Hepatocyte (in vitro differentiated cells): ENCODE measurements around the gene PPP2R5B. TPM values are rescaled to one million over a fixed set of nuclear protein-coding genes. Genes with fewer than 3 reads are reported as not detected.

Experiments
- DNase-seq: peaks from one replicate; pipeline ENCODE4 v3.0.0-alpha.2; 2016; ENCODE audit warnings: low spot score
- H2AFZ ChIP-seq: fragments of 200-600 bp; sonication (generic); 2 replicates; pipeline ENCODE4 v1.6.0; 2016; ENCODE audit warnings: antibody characterized with exemption, mild to moderate bottlenecking
- H3K27ac ChIP-seq: fragments of 200-600 bp; sonication (generic); 2 replicates; pipeline ENCODE4 v1.5.1; 2016; ENCODE audit warnings: mild to moderate bottlenecking
- H3K27me3 ChIP-seq: fragments of 200-600 bp; sonication (generic); 2 replicates; pipeline ENCODE4 v1.6.1; 2016
- H3K36me3 ChIP-seq: fragments of 200-600 bp; sonication (generic); replicated peaks from 2 replicates; pipeline ENCODE4 v1.5.1; 2016; ENCODE audit warnings: low read depth; ENCODE audit not compliant: insufficient read depth
- H3K4me1 ChIP-seq: fragments of 200-600 bp; sonication (generic); 2 replicates; pipeline ENCODE4 v1.5.1; 2016; ENCODE audit warnings: mild to moderate bottlenecking, moderate library complexity; ENCODE audit not compliant: insufficient read depth
- H3K4me2 ChIP-seq: fragments of 200-600 bp; sonication (generic); 2 replicates; pipeline ENCODE4 v1.6.0; 2016
- H3K4me3 ChIP-seq: fragments of 200-600 bp; sonication (generic); 2 replicates; pipeline ENCODE4 v1.5.1; 2016; ENCODE audit warnings: mild to moderate bottlenecking
- H3K79me2 ChIP-seq: fragments of 200-600 bp; sonication (generic); 2 replicates; pipeline ENCODE4 v1.6.0; 2017; ENCODE audit warnings: mild to moderate bottlenecking
- H3K9me2 ChIP-seq: fragments of 200-600 bp; sonication (generic); replicated peaks from 2 replicates; pipeline ENCODE4 v1.6.0; 2017; ENCODE audit warnings: mild to moderate bottlenecking; ENCODE audit not compliant: insufficient read depth
- H3K9me3 ChIP-seq: fragments of 200-600 bp; sonication (generic); 2 replicates; pipeline ENCODE4 v1.5.1; 2016; ENCODE audit warnings: low read depth, mild to moderate bottlenecking
- H4K20me1 ChIP-seq: fragments of 200-600 bp; sonication (generic); 2 replicates; pipeline ENCODE4 v1.6.0; 2016; ENCODE audit warnings: mild to moderate bottlenecking; ENCODE audit not compliant: insufficient read depth, poor library complexity, severe bottlenecking
- EZH2 ChIP-seq: fragments of 200-600 bp; sonication (generic); IDR thresholded peaks from 2 replicates; pipeline ENCODE4 v1.6.1; 2016; ENCODE audit warnings: antibody characterized with exemption, mild to moderate bottlenecking, borderline replicate concordance
- EZH2phosphoT487 ChIP-seq: fragments of 200-600 bp; sonication (generic); IDR thresholded peaks from one replicate; pipeline ENCODE4 v1.6.1; 2018; ENCODE audit warnings: antibody characterized with exemption, mild to moderate bottlenecking, low read depth, moderate library complexity; ENCODE audit not compliant: unreplicated experiment, severe bottlenecking
- whole genome bisulfite sequencing: methylation state at CpG from one replicate; pipeline ENCODE4 v1.1.6; 2016; ENCODE audit warnings: low lambda C conversion rate; ENCODE audit errors: missing lambda C conversion rate; 5-methylcytosine and 5-hydroxymethylcytosine counted together
- polyA plus RNA-seq: library from polyadenylated mRNA; unstranded; fragments of >200 nt; fragmentation: Nextera tagmentation; extraction: Ambion mirVana; gene quantifications from 2 replicates; pipeline ENCODE4 v1.2.1, GENCODE V29; 2016
- total RNA-seq: library from RNA; depleted of rRNA; stranded (reverse); fragments of >200 nt; gene quantifications from 2 replicates; pipeline ENCODE4 v1.2.3, GENCODE V29; 2014
- TF ChIP-seq, protein P1 (sequence below): fragments of 200-600 bp; sonication (generic); IDR thresholded peaks from 2 replicates; pipeline ENCODE4 v1.5.1; 2016; ENCODE audit warnings: antibody characterized with exemption, mild to moderate bottlenecking; ENCODE audit not compliant: poor library complexity

PPP2R5B gene
- total and polyA plus RNA-seq, 2 experiments from 2014 or later, result 16.9 to 19.5 TPM

DNA sequence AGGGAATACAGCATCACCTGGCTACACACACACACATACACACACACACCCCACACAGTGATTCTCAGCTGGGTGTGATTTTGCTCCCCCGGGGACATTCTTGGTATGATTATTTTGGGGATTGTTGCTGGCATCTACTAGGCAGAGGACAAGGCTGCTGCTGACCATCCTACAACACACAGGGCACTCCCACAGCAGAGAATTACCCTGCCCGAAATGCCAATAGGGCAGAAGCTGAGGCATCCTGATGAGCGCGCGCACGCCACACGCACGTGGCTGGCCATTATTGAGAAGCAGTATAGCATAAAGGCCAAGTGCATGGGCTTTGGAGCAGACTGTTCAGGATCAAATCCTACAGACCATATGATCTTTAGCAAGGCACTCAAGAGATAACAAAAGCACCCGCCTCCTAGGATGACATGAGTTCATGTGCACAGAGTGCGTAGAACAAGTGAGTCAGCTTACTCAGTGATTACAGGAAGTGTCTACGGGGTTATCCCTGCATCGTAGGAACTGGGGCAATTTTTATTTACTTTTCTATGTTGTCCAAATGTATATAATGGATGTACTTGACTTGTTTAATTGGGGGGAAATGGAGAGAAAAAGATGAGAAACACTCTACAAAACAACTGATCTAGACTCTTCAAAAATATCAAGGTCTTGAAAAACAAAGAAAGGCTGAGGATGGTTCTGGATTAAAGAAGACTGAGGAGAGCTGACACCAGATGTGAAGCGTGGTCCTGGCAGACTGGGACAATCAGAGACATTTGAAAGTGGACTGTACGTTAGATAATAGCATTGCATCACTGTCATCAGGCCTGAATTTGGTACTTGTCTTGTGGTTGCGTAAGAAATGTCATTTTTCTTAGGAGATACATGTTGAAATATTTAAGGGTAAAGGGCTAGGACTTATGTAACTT, 38.9 kb upstream of the PPP2R5B start:
- no peak for TF ChIP-seq EZH2
- TF ChIP-seq, protein P1, sequence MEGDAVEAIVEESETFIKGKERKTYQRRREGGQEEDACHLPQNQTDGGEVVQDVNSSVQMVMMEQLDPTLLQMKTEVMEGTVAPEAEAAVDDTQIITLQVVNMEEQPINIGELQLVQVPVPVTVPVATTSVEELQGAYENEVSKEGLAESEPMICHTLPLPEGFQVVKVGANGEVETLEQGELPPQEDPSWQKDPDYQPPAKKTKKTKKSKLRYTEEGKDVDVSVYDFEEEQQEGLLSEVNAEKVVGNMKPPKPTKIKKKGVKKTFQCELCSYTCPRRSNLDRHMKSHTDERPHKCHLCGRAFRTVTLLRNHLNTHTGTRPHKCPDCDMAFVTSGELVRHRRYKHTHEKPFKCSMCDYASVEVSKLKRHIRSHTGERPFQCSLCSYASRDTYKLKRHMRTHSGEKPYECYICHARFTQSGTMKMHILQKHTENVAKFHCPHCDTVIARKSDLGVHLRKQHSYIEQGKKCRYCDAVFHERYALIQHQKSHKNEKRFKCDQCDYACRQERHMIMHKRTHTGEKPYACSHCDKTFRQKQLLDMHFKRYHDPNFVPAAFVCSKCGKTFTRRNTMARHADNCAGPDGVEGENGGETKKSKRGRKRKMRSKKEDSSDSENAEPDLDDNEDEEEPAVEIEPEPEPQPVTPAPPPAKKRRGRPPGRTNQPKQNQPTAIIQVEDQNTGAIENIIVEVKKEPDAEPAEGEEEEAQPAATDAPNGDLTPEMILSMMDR, result no peak
- no peak for TF ChIP-seq EZH2phosphoT487
- DNase-seq, result peak; percentile 85
- Histone ChIP-seq H3K27me3 (no peaks in the 10 kb centered on the region), H3K9me3 (no peaks in the 10 kb centered on the region), H3K36me3 (no peaks in the 10 kb centered on the region), H2AFZ (no peak overlapping the region), H3K27ac (peak overlapping the region; percentile 92), H3K79me2 (peaks cover under 1% of the 10 kb centered on the region), H3K4me1 (peaks cover 38% of the 10 kb centered on the region), H3K4me2 (peak overlapping the region; percentile 49), H3K4me3 (no peak overlapping the region), H3K9me2 (no peaks in the 10 kb centered on the region), H4K20me1 (no peaks in the 10 kb centered on the region)
- WGBS, result 63% methylated on average over 15 of the region's 15 CpGs

DNA sequence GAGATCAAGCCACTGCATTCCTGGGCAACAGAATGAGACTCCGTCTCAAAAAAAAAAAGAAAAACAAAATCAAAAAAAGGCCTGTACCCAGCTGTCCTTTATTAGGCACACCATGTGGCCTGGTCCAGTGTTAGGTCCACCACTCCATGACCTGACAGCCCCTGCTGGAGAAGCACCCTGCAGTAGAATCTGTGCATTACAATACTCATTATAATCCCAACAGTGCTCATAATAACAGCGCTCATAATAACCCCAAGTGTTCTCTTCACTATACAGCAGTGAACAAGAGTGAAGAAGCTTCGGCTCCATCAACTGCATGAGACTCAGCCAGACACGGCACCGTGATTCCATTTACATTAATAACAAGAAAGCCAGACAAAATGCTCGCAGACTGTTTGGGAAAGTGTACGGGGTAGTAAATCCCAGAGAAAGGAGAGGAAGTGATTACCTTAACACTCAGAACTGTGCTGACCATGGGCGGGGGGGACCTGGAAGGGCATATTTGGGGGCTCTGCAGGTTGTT, 37.2 kb upstream of the PPP2R5B start:
- Histone ChIP-seq H3K9me3 (no peaks in the 10 kb centered on the region), H3K27me3 (no peaks in the 10 kb centered on the region), H3K79me2 (peaks cover 15% of the 10 kb centered on the region), H3K36me3 (no peaks in the 10 kb centered on the region), H4K20me1 (no peaks in the 10 kb centered on the region), H3K27ac (peak overlapping the region; percentile 92), H3K9me2 (no peaks in the 10 kb centered on the region), H3K4me1 (peaks cover 38% of the 10 kb centered on the region), H3K4me2 (peak overlapping the region; percentile 71), H2AFZ (peak overlapping the region; percentile 10), H3K4me3 (no peak overlapping the region)
- no peak for DNase-seq
- TF ChIP-seq, protein P1, result no peak
- no peak for TF ChIP-seq EZH2phosphoT487
- TF ChIP-seq EZH2, result no peak
- WGBS, result 75% methylated on average over 8 of the region's 8 CpGs

DNA sequence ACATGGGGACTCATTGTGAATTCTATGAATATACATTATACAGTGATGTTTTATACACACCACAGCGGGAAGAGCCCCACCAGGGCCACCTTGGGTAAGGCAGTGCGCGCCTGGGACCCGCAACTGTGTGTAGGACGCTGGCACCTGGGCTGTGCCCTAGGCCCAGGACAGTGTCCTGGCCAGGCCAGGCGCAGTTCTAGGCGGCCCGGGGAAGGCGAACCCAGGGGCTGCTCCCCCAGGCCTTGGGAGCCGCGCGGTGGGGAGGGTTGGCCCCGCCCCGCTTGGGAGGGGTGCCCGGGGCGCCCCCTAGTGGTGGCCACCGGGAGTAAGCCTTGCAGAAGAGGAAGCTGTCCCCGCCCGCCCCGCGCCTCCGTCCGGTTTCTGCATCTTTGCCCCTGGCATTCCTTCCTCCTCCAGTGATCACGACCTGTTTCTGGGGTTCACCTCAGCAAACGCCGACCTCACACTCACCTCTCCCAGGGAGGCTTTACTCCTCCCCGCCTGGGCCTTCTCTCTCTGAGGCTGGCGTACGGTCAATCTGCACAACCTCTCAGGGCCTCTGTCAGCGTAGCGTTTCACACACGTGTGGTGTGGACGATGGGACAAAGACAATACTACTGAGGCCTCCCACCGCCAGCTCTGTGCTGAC, 36.6 kb upstream of the PPP2R5B start:
- no peaks in the 10 kb centered on the region for H4K20me1 ChIP-seq
- H3K27me3 ChIP-seq, result no peaks in the 10 kb centered on the region
- peak overlapping the region; percentile 71 for H3K4me2 ChIP-seq
- no peaks in the 10 kb centered on the region for H3K36me3 ChIP-seq
- H3K27ac ChIP-seq, result peak overlapping the region; percentile 92
- H3K9me3 ChIP-seq, result no peaks in the 10 kb centered on the region
- TF ChIP-seq EZH2phosphoT487, result no peak
- TF ChIP-seq, protein P1, result peak; percentile 95
- WGBS, result 26% methylated on average over 21 of the region's 34 CpGs
- peak; percentile 89 for DNase-seq
- peaks cover 21% of the 10 kb centered on the region for H3K79me2 ChIP-seq
- H2AFZ ChIP-seq, result peak overlapping the region; percentile 60
- no peak overlapping the region for H3K4me3 ChIP-seq
- peaks cover 38% of the 10 kb centered on the region for H3K4me1 ChIP-seq
- no peaks in the 10 kb centered on the region for H3K9me2 ChIP-seq
